PC-9 (cell line): ENCODE measurements around the gene ALKBH8. TPM values are rescaled to one million over a fixed set of nuclear protein-coding genes. Genes with fewer than 3 reads are reported as not detected.
A peak's percentile ranks its signal among the peaks of the same experiment; 100 is the strongest.

ENCODE experiments used
- BruUV-seq: library from RNA; stranded (reverse); fragments of 400-500 nt; replicated peaks from 2 replicates; lab custom pipeline; 2021; lab: Mats Ljungman, UMichigan
- CTCF ChIA-PET: fragments of 300-600 bp; sonication (Branson Sonifier 250); formaldehyde crosslinking; loops from one replicate; lab custom pipeline; 2022; ENCODE audit warnings: antibody characterized with exemption; lab: Charles Lee
- POLR2A ChIA-PET: fragments of 300-600 bp; sonication (Branson Sonifier 250); formaldehyde crosslinking; loops from one replicate; lab custom pipeline; 2022; ENCODE audit warnings: antibody characterized with exemption; ENCODE audit not compliant: unreplicated experiment; lab: Charles Lee
- DNase-seq, 2 experiments: peaks; one replicate each; pipeline versions ENCODE4 v3.0.0 to v3.0.0-alpha.2; 2015 to 2022; ENCODE audit warnings: mixed read lengths in 1 of 2
- H2AFZ ChIP-seq: fragments of 200-600 bp; sonication (generic); 2 replicates; pipeline ENCODE4 v1.8.1; 2017; ENCODE audit warnings: antibody characterized with exemption
- H3F3A ChIP-seq: fragments of 200-600 bp; sonication (generic); 2 replicates; pipeline ENCODE4 v1.8.1; 2017; ENCODE audit warnings: antibody characterized with exemption, mild to moderate bottlenecking, low read depth; ENCODE audit not compliant: insufficient read depth
- H3K27ac ChIP-seq: fragments of 200-600 bp; sonication (generic); 2 replicates; pipeline ENCODE4 v1.6.1; 2016; ENCODE audit warnings: mixed run types
- H3K27me3 ChIP-seq: fragments of 200-600 bp; sonication (generic); 2 replicates; pipeline ENCODE4 v1.6.1; 2016; ENCODE audit warnings: low read depth, mixed run types; ENCODE audit not compliant: insufficient read depth
- H3K36me3 ChIP-seq: fragments of 200-600 bp; sonication (generic); 2 replicates; pipeline ENCODE4 v1.6.1; 2016; ENCODE audit warnings: low read depth, mixed run types
- H3K4me1 ChIP-seq: fragments of 200-600 bp; sonication (generic); replicated peaks from 2 replicates; pipeline ENCODE4 v1.6.1; 2016; ENCODE audit warnings: mixed run types; ENCODE audit not compliant: insufficient read depth
- H3K4me2 ChIP-seq: fragments of 200-600 bp; sonication (generic); 2 replicates; pipeline ENCODE4 v1.6.1; 2017; ENCODE audit warnings: mixed run types
- H3K4me3 ChIP-seq: fragments of 200-600 bp; sonication (generic); 2 replicates; pipeline ENCODE4 v1.6.1; 2016; ENCODE audit warnings: mixed run types
- H3K79me2 ChIP-seq: fragments of 200-600 bp; sonication (generic); 2 replicates; pipeline ENCODE4 v1.6.1; 2017; ENCODE audit warnings: low read depth, mixed run types
- H3K9me2 ChIP-seq: fragments of 200-600 bp; sonication (generic); 2 replicates; pipeline ENCODE4 v1.8.1; 2017; ENCODE audit warnings: mild to moderate bottlenecking; ENCODE audit not compliant: insufficient read depth
- H3K9me3 ChIP-seq: fragments of 200-600 bp; sonication (generic); 2 replicates; pipeline ENCODE4 v1.8.1; 2016; ENCODE audit warnings: low read depth; ENCODE audit not compliant: insufficient read depth
- H4K20me1 ChIP-seq: fragments of 200-600 bp; sonication (generic); 2 replicates; pipeline ENCODE4 v1.8.1; 2017; ENCODE audit not compliant: insufficient read depth
- CTCF ChIP-seq: fragments of 200-600 bp; sonication (generic); conservative IDR thresholded peaks from 2 replicates; pipeline ENCODE4 v1.6.1; 2017; ENCODE audit warnings: mixed run types, antibody characterized with exemption, mild to moderate bottlenecking, moderate library complexity
- EZH2 ChIP-seq: fragments of 200-600 bp; sonication (generic); IDR thresholded peaks from 2 replicates; pipeline ENCODE4 v1.8.0; 2017; ENCODE audit warnings: antibody characterized with exemption, low read depth
- intact Hi-C: fragments of 100-400 bp; cut with micrococcal nuclease; formaldehyde crosslinking; loops from one replicate; pipeline ENCODE4 v1.10.0; 2022; ENCODE audit not compliant: unreplicated experiment
- total RNA-seq: library from RNA; stranded (reverse); gene quantifications from 2 replicates; pipeline ENCODE4 v1.2.3, GENCODE V29; 2021

ALKBH8 gene
- total RNA-seq, 1 experiment from 2014 or later: 4.4 TPM

GRCh38 chr11:107477820-107478219 is 87.7 kb downstream of the ALKBH8 start:
- no TSS peak for BruUV-seq
- CTCF ChIA-PET: no interaction called here
- no peaks in the 10 kb centered on the region for H3K9me2 ChIP-seq

DNA sequence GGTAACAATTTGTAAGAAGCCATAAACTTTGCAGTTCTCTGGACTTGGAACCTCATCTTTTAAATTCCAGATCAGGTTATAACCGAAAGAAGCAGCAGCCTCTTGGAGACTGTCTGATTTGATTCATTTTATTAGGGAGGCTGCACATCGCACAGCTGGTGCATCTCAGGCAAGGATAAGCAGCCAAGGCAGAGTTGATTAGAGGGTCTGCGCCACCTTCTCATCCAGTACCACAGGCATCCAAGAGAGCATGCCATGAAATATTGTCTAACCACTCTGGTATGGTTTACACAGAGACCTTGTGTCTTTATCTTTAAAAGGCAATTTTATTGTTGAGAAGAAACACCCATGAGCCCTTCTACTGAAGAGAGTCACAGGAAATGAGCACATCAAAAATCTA is 91.7 kb downstream of the ALKBH8 start:
- TF ChIP-seq CTCF (no peak), EZH2 (no peak)
- ChIA-PET CTCF (no interaction called here), POLR2A (no interaction called here)
- no peaks in the 10 kb centered on the region for H3K79me2 ChIP-seq
- H3K4me1 ChIP-seq: no peaks in the 10 kb centered on the region
- no peaks in the 10 kb centered on the region for H3K9me3 ChIP-seq
- no TSS peak for BruUV-seq
- no peak overlapping the region for H3K4me2 ChIP-seq
- H4K20me1 ChIP-seq: no peaks in the 10 kb centered on the region
- no peak overlapping the region for H3K4me3 ChIP-seq
- 0 out of 2 replicates have a peak, but pooled peaks cover 5% of the 10 kb centered on the region for H3K27me3 ChIP-seq
- DNase-seq: no peak
- no peaks in the 10 kb centered on the region for H3F3A ChIP-seq
- H3K27ac ChIP-seq: no peak overlapping the region
- intact Hi-C loops: no loop called here
- no peaks in the 10 kb centered on the region for H3K36me3 ChIP-seq
- H3K9me2 ChIP-seq: peaks cover 3% of the 10 kb centered on the region; the same call in 1 of the 2 replicates
- H2AFZ ChIP-seq: no peak overlapping the region

More at GRCh38 chr11:107477820-107478219, 87.7 kb downstream of the ALKBH8 start:
- Histone ChIP-seq H3K27me3 (0 out of 2 replicates have a peak, but pooled peaks cover 5% of the 10 kb centered on the region), H3K9me3 (no peaks in the 10 kb centered on the region), H3K4me2 (no peak overlapping the region), H2AFZ (0 out of 2 replicates have a peak overlapping the region, but pooled peaks have one; percentile 61), H3K4me3 (no peak overlapping the region), H3K27ac (no peak overlapping the region), H3K36me3 (no peaks in the 10 kb centered on the region), H3K79me2 (no peaks in the 10 kb centered on the region), H4K20me1 (no peaks in the 10 kb centered on the region), H3K4me1 (no peaks in the 10 kb centered on the region), H3F3A (no peaks in the 10 kb centered on the region)
- no peak for TF ChIP-seq CTCF
- no peak for TF ChIP-seq EZH2
- intact Hi-C loops: no loop called here
- DNase-seq: no peak
- POLR2A ChIA-PET: interaction anchor here (0.6 kb wide), 1 partner anchor 14 kb away, joined by 4 read pairs; no protein-coding TSS in a partner anchor

- Histone ChIP-seq H3K9me3 (no peaks in the 10 kb centered on the region; the same call in 1 of the 2 replicates), H3K27me3 (0 out of 2 replicates have a peak, but pooled peaks cover 5% of the 10 kb centered on the region), H3K9me2 (peaks cover 3% of the 10 kb centered on the region; the same call in 1 of the 2 replicates), H3K4me2 (no peak overlapping the region), H3K79me2 (no peaks in the 10 kb centered on the region), H3K4me3 (no peak overlapping the region), H3K4me1 (no peaks in the 10 kb centered on the region), H3K36me3 (no peaks in the 10 kb centered on the region), H3K27ac (no peak overlapping the region), H4K20me1 (no peaks in the 10 kb centered on the region), H3F3A (no peaks in the 10 kb centered on the region), H2AFZ (no peak overlapping the region)
- no TSS peak for BruUV-seq
- intact Hi-C loops: no loop called here
- no peak for TF ChIP-seq EZH2
- no peak for TF ChIP-seq CTCF
- no peak for DNase-seq
- ChIA-PET CTCF (no interaction called here), POLR2A (interaction anchor here (0.7 kb wide), 1 partner anchor 20 kb away, joined by 6 read pairs; no protein-coding TSS in a partner anchor)
Observed at GRCh38 chr11:107472966-107473365, 92.6 kb downstream of the ALKBH8 start.
